HG02840 (cell line): Measurements from ENCODE around the gene GRID1.

Experiments used
- ATAC-seq: cut with Tn5 transposase; IDR thresholded peaks from one replicate; pipeline ENCODE4 v1.9.1; 2021; ENCODE audit warnings: mild to moderate bottlenecking, moderate library complexity, moderate number of reproducible peaks; ENCODE audit not compliant: unreplicated experiment, low FRiP score

GRID1 gene

DNA sequence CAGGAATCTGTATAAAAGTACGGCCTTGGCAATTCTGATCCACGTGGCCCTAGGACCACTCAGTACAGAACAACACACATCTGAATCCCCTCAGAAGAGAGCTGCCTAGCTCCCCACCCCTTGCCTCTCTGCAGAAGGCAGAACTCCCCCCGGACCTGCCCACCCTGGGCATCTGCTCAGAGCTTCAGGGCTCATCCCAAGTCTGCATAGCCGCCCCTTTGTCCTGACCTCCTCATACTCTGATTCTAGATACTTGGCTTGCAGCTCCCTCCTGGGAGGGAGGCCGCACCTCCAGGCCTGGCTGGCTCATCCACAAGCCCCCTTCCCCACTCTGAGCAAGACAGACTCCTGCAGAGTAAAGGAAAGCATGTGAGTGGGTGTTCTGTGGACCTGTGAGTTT lies 49.6 kb downstream of the GRID1 start:
- no peak for ATAC-seq

DNA sequence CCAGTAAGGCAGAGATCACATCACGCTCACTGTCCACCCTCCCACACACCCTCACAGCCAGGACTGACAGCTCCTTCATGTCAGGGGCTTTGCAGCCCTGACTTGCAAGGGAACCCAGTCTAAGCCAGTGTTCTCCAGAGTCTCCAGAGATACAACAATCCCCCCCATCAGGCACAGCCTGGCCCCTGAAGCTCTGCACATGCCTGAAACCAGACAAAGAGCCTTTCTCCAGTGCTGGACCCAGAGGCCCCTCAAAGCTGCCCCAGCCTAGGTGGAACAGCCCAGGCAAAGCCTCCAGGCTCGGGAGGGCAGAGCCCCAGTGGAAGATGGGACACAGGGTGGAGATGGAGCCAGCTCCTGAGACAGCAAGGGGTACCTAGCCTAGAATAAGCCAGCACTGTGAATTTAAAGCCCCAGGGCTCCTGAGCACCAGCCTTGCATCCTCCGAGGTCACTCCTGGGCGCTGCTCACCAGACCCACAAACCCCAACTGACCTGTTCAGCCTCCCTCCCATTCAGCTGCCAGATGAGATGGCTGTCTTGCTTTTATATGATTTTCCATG lies 50.2 kb downstream of the GRID1 start:
- no peak for ATAC-seq

GRCh38 chr10:86315549-86315942 lies 51.0 kb downstream of the GRID1 start:
- ATAC-seq: no peak

DNA sequence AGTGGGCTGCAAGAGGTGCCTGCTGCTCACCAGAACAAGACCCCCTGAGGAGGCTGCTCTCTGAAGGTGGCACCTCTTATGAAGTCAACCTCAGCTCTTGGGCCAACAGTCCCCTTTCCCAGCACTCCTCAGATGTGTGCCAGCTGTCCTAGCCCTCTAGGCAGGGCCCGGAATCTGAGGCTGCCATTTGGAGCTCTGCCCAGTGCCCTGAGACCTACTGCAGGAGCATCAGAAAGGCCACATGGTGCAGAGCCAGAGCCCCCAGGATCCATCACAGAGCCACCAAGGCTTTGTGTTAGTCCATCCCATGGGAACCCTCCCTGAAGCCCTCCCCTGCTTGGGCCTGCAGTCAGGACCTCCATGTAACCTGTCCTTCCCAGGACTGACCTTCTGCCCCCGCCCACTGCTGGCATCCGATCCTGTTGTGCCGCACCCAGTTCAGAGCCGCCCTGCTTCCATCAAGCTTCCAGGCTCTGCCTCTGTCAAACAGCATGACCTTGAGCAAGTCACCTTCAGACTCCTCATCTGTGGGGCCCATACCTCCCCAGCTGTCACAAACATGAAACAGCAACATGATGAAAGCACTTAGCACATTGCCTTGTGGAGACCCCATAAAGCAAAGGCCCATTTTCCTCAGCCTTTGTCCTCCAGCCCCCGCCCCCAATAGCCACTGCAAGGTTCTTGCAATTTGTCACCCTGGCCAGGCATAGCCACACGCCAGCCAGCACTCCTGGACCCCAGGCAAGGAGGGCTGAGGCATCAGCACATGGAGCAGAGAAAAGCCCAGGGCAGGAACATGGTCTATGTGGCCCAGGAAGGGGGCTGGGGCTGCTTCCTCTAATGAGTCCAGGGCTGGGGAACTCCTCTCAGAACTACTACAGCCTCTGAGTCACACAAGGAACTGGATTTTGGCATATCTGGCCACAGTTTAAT lies 51.7 kb downstream of the GRID1 start:
- no peak for ATAC-seq

- no peak for ATAC-seq
Observed at GRCh38 chr10:86313621-86314041, 53.0 kb downstream of the GRID1 start.

DNA sequence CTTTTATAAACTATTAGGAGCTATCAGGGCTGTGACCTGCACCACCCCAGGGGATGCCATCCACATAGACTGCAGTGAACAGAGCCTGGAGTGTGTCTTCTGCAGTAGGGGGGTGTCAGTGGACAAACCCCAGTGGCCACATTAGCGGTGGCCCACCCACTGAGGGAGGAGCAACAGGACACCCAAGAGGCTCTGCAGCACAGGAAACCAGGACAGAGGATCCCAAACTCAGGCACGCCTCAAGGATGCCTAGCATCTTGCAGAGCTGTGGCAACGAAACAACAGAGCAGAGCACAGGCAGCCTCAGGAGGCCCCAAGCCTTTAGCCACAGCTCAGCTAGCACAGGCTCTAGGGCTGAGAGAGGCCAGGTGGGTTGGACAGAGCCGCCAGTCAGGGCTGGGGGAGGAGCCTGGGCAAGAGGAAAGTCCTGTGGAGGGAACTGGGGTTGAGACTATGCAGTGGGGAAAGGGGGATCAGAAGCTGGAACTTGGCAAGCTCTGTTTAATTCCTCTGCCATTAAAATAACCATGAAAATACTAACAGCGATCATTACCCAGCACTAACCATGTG lies 53.8 kb downstream of the GRID1 start:
- ATAC-seq: no peak

DNA sequence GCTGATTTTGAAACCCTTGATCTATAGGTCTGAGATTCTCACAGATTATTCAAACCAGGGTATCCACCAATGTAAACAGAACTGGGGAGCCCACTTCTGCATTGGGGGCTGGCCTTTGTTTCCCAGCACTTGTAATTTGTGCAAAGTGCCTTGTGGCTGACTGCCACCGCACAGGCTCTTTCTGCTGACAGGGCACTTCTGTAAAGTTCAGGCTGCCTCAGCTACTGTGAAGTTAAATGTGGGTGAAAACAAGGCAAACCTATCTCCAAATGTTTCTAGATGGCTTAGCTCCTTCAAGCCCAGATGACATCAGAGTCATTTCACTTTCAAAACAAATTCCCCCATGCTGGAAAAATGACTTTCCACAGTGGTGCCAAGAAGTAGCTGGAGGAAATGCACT lies 54.7 kb downstream of the GRID1 start:
- no peak for ATAC-seq

DNA sequence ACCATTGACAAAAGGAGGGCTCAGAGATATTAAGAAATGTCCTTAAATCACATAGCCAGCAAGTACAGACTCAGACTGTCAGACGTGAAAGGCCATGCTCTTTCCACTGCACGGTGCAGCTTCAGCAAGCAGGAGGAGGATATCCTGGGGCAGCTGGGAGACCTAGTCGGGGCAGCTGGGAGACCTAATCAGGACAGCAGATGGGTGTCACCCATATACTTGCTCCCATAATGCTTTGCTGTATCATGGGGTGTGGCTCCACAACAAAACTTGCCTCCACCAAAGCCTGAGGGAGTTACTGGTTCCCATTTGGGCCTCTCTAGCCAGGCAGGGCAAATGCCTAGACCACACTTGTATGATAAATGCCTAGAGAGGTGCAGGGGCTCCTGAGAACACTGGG lies 55.4 kb downstream of the GRID1 start:
- ATAC-seq: no peak

- no peak for ATAC-seq
Observed at GRCh38 chr10:86310702-86311101, 55.9 kb downstream of the GRID1 start.

- no peak for ATAC-seq
Observed at GRCh38 chr10:86310291-86310690, 56.3 kb downstream of the GRID1 start.

DNA sequence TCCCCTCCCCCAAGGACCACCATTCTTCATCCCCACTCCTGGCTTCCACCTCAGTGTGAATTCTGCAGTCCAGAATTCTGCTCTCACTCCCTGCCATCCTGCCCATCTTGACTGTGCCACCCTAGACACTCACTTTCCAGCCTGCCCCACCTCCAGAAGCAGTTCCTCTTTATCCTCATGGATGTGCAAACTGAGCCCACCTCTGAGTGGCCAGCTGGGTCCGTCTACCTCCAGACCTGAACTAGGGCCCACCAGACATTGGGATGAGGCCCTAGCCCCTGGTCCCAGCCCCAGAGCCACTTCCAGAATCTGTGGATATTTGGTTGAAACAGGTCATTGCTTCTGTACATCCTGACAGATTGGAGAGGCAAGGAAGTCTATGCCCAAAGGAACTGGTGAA lies 58.5 kb downstream of the GRID1 start:
- ATAC-seq: no peak

- ATAC-seq: no peak
Observed at GRCh38 chr10:86306628-86307278, 59.8 kb downstream of the GRID1 start.

GRCh38 chr10:86305521-86305920 lies 61.1 kb downstream of the GRID1 start:
- no peak for ATAC-seq

GRCh38 chr10:86304436-86304835 lies 62.2 kb downstream of the GRID1 start:
- ATAC-seq: no peak

DNA sequence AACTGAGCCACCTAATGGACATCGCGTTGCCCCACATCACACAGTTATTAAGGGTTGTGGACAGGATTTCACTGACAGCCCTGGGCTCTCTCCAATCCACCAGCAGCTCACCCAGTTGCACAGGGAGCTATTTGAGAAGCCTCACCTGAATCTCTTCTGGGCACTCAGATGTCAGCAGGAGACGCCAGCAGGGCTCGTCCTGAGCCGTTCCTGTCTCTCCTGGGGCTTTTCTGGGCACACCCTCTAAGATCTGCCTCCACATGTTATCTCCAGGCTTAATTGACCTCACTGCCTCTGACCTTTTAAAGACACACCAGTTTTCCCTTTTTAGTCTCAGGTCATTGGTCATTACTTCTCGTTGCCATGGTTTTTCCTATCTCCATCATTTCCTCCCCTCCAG lies 63.0 kb downstream of the GRID1 start:
- no peak for ATAC-seq

GRCh38 chr10:86301971-86302370 lies 64.6 kb downstream of the GRID1 start:
- no peak for ATAC-seq

DNA sequence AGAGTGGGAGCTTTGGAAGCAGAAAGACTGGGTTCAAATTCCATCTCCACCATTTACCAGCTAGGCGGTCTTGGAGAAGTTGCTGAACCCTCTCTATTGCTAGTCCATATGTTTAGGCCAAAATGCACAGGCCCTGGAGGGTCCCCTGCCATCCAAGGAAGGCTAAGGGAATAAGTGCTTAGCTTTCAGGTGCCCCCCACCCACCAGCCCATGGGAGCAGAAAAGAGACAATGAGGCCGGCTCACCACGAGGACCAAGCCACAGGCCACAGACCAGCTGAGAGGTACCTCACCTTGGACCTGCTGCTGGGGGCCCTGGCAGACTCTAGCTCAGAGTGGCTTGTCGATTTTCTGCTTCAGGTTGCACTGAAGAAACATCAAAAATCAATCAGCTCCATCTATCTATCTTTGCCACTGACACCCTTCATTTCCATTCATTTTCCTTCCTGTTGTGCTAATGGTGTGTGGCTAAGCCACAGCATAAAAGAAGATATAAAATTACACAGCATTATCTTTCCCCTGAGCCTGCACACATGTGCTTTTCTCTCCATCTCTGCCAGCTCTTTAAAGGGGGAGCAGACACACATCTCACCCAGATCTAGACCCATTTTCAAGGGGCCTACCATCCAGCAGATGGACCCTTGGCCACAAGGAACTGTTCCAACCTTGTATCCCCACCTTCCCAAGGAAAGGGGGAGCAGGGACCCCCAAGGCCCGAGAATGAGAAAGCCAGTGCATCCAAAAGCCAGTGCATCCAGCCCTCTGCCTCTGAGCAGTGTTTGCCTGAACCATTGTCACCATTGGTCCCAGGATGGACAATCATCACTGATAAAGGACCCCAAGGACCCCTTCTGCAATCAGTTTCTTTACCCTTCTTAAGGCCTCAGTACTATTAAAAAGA lies 65.4 kb downstream of the GRID1 start:
- ATAC-seq: no peak

DNA sequence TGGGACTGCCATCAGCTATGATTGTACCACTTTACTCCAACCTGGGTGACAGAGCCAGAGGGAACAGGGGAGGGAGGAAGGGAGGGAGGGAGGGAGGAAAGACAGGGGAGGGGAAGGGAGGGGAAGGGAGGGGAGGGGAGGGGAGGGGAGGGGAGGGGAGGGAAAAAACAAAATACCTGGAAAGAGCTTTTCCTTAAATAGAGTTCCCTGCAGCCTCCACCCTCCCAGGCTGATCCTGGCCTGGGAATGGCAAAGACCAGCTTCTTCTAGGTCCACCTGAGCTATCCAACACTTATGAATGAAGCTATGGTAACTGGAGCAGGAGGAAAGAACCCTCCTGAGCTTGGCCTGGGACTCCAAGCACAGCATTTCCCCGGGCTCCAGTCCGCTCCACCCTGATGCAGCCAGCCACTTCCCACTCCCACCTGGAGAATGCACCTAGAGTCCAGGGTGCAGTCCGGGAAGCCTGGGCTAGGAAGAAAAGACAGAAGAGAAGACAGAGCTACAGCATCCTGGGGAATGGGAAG lies 66.1 kb downstream of the GRID1 start:
- ATAC-seq: no peak

GRCh38 chr10:86299562-86299961 lies 67.0 kb downstream of the GRID1 start:
- no peak for ATAC-seq

DNA sequence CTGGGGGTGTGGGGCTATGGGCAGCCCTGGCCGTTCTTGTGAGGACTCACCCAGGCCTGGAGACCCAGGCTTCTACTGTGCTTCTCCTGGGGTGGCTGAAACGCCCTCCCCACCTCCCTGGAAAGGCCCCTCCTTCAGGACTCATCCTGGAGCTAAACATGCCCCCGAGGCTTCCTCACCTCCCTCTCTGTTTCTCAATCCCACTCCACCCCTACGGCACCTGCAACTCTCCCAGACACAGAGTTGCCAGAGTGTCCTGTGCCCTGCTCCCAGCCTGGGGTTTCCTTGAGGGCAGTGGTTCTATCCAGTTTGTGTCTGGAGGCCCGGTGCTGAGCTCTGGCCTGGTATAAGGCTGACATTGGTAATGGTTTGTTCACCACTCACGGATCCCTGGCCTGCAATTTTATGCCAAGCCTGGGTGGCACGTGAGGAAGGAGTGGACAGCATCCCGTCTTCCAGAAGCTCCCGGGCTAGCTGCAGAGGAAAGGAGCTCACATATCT lies 68.0 kb downstream of the GRID1 start:
- no peak for ATAC-seq
